H1 (cell line): ENCODE data around the gene DIDO1. TPM values are rescaled to one million over a fixed set of nuclear protein-coding genes. Genes with fewer than 3 reads are reported as not detected.

ENCODE experiments used
- CTCF ChIA-PET: fragments of 300-600 bp; sonication (Branson Sonifier 250); formaldehyde crosslinking; loops from one replicate; lab custom pipeline; 2021; ENCODE audit not compliant: partially characterized antibody; lab: Charles Lee
- POLR2A ChIA-PET: fragments of 300-600 bp; sonication (Branson Sonifier 250); formaldehyde crosslinking; loops from one replicate; lab custom pipeline; 2021; ENCODE audit warnings: inconsistent platforms; ENCODE audit not compliant: partially characterized antibody; lab: Charles Lee
- DNase-seq, 2 experiments: peaks; one replicate each; pipeline versions ENCODE4 v3.0.0 to v3.0.0-alpha.2; 2010 to 2022; ENCODE audit warnings: low spot score in 2 of 2, low read depth in 1 of 2, mixed read lengths in 1 of 2
- FAIRE-seq: peaks from 2 replicates; lab custom pipeline; 2011; peaks lifted over from hg19 to GRCh38; lab: Jason Lieb, UNC
- H2AFZ ChIP-seq: 2 replicates; pipeline ENCODE4 v1.8.1; 2012; ENCODE audit warnings: low read length, inconsistent platforms
- H2AK5ac ChIP-seq: 2 replicates; pipeline ENCODE4 v1.6.1; 2013; ENCODE audit warnings: low read depth, low read length
- H2BK120ac ChIP-seq: replicated peaks from 2 replicates; pipeline ENCODE3; 2013; ENCODE audit warnings: low read depth, low read length, inconsistent platforms
- H2BK12ac ChIP-seq: 2 replicates; pipeline ENCODE4 v1.6.1; 2013; ENCODE audit warnings: low read depth, low read length
- H2BK15ac ChIP-seq: 2 replicates; pipeline ENCODE4 v1.6.1; 2013; ENCODE audit warnings: low read length
- H2BK20ac ChIP-seq: 2 replicates; pipeline ENCODE4 v1.6.1; 2013; ENCODE audit warnings: low read length
- H2BK5ac ChIP-seq: 2 replicates; pipeline ENCODE4 v1.6.1; 2013; ENCODE audit warnings: low read depth, low read length
- H3K14ac ChIP-seq: 2 replicates; pipeline ENCODE4 v1.6.1; 2013; ENCODE audit warnings: inconsistent platforms; ENCODE audit not compliant: insufficient read length
- H3K18ac ChIP-seq: 2 replicates; pipeline ENCODE4 v1.6.1; 2013; ENCODE audit warnings: low read length; ENCODE audit errors: extremely low read depth
- H3K23ac ChIP-seq: 2 replicates; pipeline ENCODE4 v1.6.1; 2013; ENCODE audit warnings: inconsistent platforms; ENCODE audit not compliant: insufficient read length
- H3K23me2 ChIP-seq: 2 replicates; pipeline ENCODE4 v1.6.1; 2013; ENCODE audit warnings: low read depth, low read length
- H3K27ac ChIP-seq: 2 replicates; pipeline ENCODE4 v1.6.1; 2011; ENCODE audit warnings: low read depth, low read length, inconsistent platforms
- H3K27me3 ChIP-seq, 4 experiments: replicated peaks in 1 of 4; 1 replicate in 1 of 4; 2 replicates in 3 of 4; pipeline versions ENCODE4 v1.6.1 to v1.8.1; 2011 to 2013; ENCODE audit warnings: low read length in 3 of 4, mild to moderate bottlenecking in 3 of 4, inconsistent platforms in 2 of 4, mixed read lengths in 2 of 4, moderate library complexity in 1 of 4; ENCODE audit not compliant: control insufficient read depth in 3 of 4, insufficient read depth in 3 of 4; ENCODE audit errors: extremely low read depth in 1 of 4
- H3K36me3 ChIP-seq, 4 experiments: 2 replicates each; pipeline versions ENCODE4 v1.6.1 to v1.8.1; 2011 to 2013; ENCODE audit warnings: mild to moderate bottlenecking in 4 of 4, low read length in 3 of 4, moderate library complexity in 2 of 4, control low read depth in 1 of 4, inconsistent platforms in 1 of 4; ENCODE audit not compliant: insufficient read depth in 4 of 4, control insufficient read depth in 2 of 4
- H3K4ac ChIP-seq: replicated peaks from 2 replicates; pipeline ENCODE3; 2013; ENCODE audit warnings: low read length, low read depth, mixed read lengths, inconsistent platforms; ENCODE audit not compliant: insufficient read length
- H3K4me1 ChIP-seq, 4 experiments: replicated peaks in 1 of 4; 1 replicate in 1 of 4; 2 replicates in 3 of 4; pipeline versions ENCODE4 v1.6.1 to v1.8.1; 2011 to 2013; ENCODE audit warnings: low read length in 3 of 4, inconsistent platforms in 2 of 4, mixed read lengths in 1 of 4; ENCODE audit not compliant: insufficient read depth in 4 of 4, control insufficient read depth in 3 of 4
- H3K4me2 ChIP-seq, 2 experiments: 2 replicates each; pipeline versions ENCODE4 v1.6.1 to v1.8.1; 2011 to 2013; ENCODE audit warnings: low read depth in 2 of 2, low read length in 2 of 2, control low read depth in 1 of 2, inconsistent platforms in 1 of 2, mild to moderate bottlenecking in 1 of 2; ENCODE audit not compliant: insufficient read depth in 1 of 2
- H3K4me3 ChIP-seq, 4 experiments: fragments of 200-600, 300-600 bp in 1 of 4; sonication (generic), shearing (Covaris generic), sonication (Bioruptor Twin) in 1 of 4; 2 replicates each; pipeline versions ENCODE4 v1.5.1 to v1.8.1; 2011 to 2016; ENCODE audit warnings: low read length in 4 of 4, low read depth in 3 of 4, control low read depth in 2 of 4, inconsistent platforms in 2 of 4, mild to moderate bottlenecking in 2 of 4, mixed read lengths in 1 of 4, moderate library complexity in 1 of 4; ENCODE audit not compliant: insufficient read depth in 2 of 4; ENCODE audit errors: extremely low read depth in 1 of 4
- H3K56ac ChIP-seq: replicated peaks from 2 replicates; pipeline ENCODE3; 2013; ENCODE audit warnings: low read depth, mild to moderate bottlenecking, mixed read lengths, low read length, inconsistent platforms; ENCODE audit not compliant: insufficient read length
- H3K79me1 ChIP-seq: 2 replicates; pipeline ENCODE4 v1.6.1; 2013; ENCODE audit warnings: low read depth, low read length, control low read depth
- H3K79me2 ChIP-seq, 2 experiments: 2 replicates each; pipeline versions ENCODE4 v1.6.1 to v1.8.1; 2012 to 2013; ENCODE audit warnings: low read length in 2 of 2, mild to moderate bottlenecking in 2 of 2, inconsistent platforms in 1 of 2; ENCODE audit not compliant: insufficient read depth in 2 of 2, control insufficient read depth in 1 of 2
- H3K9ac ChIP-seq, 4 experiments: replicated peaks in 1 of 4; 1 replicate in 1 of 4; 2 replicates in 3 of 4; pipeline versions ENCODE4 v1.6.1 to v1.8.1; 2011 to 2013; ENCODE audit warnings: low read depth in 3 of 4, low read length in 3 of 4, control low read depth in 2 of 4, mild to moderate bottlenecking in 2 of 4, moderate library complexity in 2 of 4, inconsistent platforms in 1 of 4; ENCODE audit errors: extremely low read depth in 1 of 4
- H3K9me3 ChIP-seq, 2 experiments: 2 replicates each; pipeline versions ENCODE4 v1.6.1 to v1.8.1; 2012 to 2013; ENCODE audit warnings: mild to moderate bottlenecking in 2 of 2, moderate library complexity in 2 of 2, control low read depth in 1 of 2, inconsistent platforms in 1 of 2, low read depth in 1 of 2, low read length in 1 of 2, mixed read lengths in 1 of 2; ENCODE audit not compliant: insufficient read depth in 2 of 2
- H4K20me1 ChIP-seq, 2 experiments: replicated peaks in 1 of 2; 2 replicates each; pipeline versions ENCODE3 to v1.8.1; 2011 to 2013; ENCODE audit warnings: inconsistent platforms in 2 of 2, low read length in 2 of 2, mild to moderate bottlenecking in 1 of 2; ENCODE audit not compliant: insufficient read depth in 2 of 2, control insufficient read depth in 1 of 2
- H4K5ac ChIP-seq: 2 replicates; pipeline ENCODE4 v1.6.1; 2013; ENCODE audit warnings: low read length, low read depth, mixed read lengths, inconsistent platforms; ENCODE audit not compliant: insufficient read length
- H4K8ac ChIP-seq: 2 replicates; pipeline ENCODE4 v1.8.0; 2013; ENCODE audit warnings: mild to moderate bottlenecking, moderate library complexity, low read length, inconsistent platforms; ENCODE audit not compliant: insufficient read depth; ENCODE audit errors: extremely low read depth
- H4K91ac ChIP-seq: replicated peaks from 2 replicates; pipeline ENCODE3; 2013; ENCODE audit warnings: low read length, mixed read lengths, inconsistent platforms; ENCODE audit not compliant: insufficient read length
- ATF2 ChIP-seq: IDR thresholded peaks from 2 replicates; pipeline ENCODE4 v1.6.1; 2012; ENCODE audit warnings: low read length, inconsistent platforms
- CREB1 ChIP-seq: IDR thresholded peaks from 2 replicates; pipeline ENCODE4 v1.6.1; 2012; ENCODE audit warnings: inconsistent platforms
- CTCF ChIP-seq, 3 experiments: IDR thresholded peaks; 1 replicate in 2 of 3; 2 replicates in 1 of 3; pipeline versions ENCODE4 v1.5.1 to v1.6.1; 2011; ENCODE audit warnings: low read length in 3 of 3, mild to moderate bottlenecking in 3 of 3, inconsistent platforms in 2 of 3, low read depth in 1 of 3, moderate library complexity in 1 of 3; ENCODE audit not compliant: insufficient read depth in 1 of 3; ENCODE audit errors: control extremely low read depth in 1 of 3
- MAX ChIP-seq: IDR thresholded peaks from 2 replicates; pipeline ENCODE4 v1.6.1; 2012; ENCODE audit warnings: inconsistent platforms
- RBBP5 ChIP-seq: IDR thresholded peaks from 2 replicates; pipeline ENCODE4 v1.7.1; 2012; ENCODE audit warnings: low read depth, mild to moderate bottlenecking, inconsistent platforms, low read length, moderate library complexity, borderline replicate concordance
- RXRA ChIP-seq: IDR thresholded peaks from 2 replicates; pipeline ENCODE4 v1.6.1; 2011; ENCODE audit warnings: low read depth, mild to moderate bottlenecking, low read length, moderate library complexity; ENCODE audit not compliant: insufficient read depth
- WGBS, 2 experiments: shearing (Covaris generic) in 1 of 2; methylation state at CpG; one replicate each; pipeline versions ENCODE4 v1.1.6 to v1.1.7; 2013 to 2015; ENCODE audit warnings: low lambda C conversion rate in 2 of 2, mixed read lengths in 2 of 2, inconsistent platforms in 1 of 2, low coverage in 1 of 2, missing lambda C conversion rate in 1 of 2; ENCODE audit not compliant: insufficient replicate concordance in 2 of 2, insufficient coverage in 1 of 2, insufficient read length in 1 of 2; ENCODE audit errors: extremely low coverage in 1 of 2, missing lambda C conversion rate in 1 of 2; 5-methylcytosine and 5-hydroxymethylcytosine counted together
- polyA plus RNA-seq, 7 experiments: library from polyadenylated mRNA; depleted of rRNA in 3 of 7; stranded (reverse) in 5 of 7; unstranded in 2 of 7; fragments of >200 nt in 5 of 7; fragments of 200-250 nt in 2 of 7; gene quantifications; 1 replicate in 5 of 7; 2 replicates in 1 of 7; 4 replicates in 1 of 7; pipeline versions ENCODE4 v1.2.1 to v1.2.3, GENCODE V29; 2011 to 2013; ENCODE audit warnings: missing spikeins in 2 of 7, mixed read lengths in 2 of 7
- total RNA-seq: library from RNA; stranded (reverse); fragmentation: NEBNext Ultra II Directional; extraction: Animal tissue kit (Norgen Biotek cat#: 25700); gene quantifications from 2 replicates; pipeline ENCODE4 v1.2.1, GENCODE V29; 2021

DIDO1 gene
- total and polyA plus RNA-seq, 2 of the 8 experiments (the other 6 are each of a cell fraction or from before 2014, with no cell fraction given) = 53.6 to 82.8 TPM

- H3K23ac ChIP-seq = no peak overlapping the region
- H2BK15ac ChIP-seq = no peak overlapping the region
- no peak overlapping the region for H2BK12ac ChIP-seq
- H2AK5ac ChIP-seq = no peak overlapping the region
- FAIRE-seq (no peak), DNase-seq (no peak)
- peaks cover 0 to 12% of the 10 kb centered on the region in 2 experiments for H4K20me1 ChIP-seq
- peaks cover 24 to 51% (median 34%) of the 10 kb centered on the region in 4 experiments for H3K36me3 ChIP-seq
- H3K27ac ChIP-seq = peak overlapping the region; percentile 55; the same call in 1 of the 2 replicates
- H4K8ac ChIP-seq = no peak overlapping the region
- H3K9ac ChIP-seq = no peak overlapping the region
- H2BK5ac ChIP-seq = peak overlapping the region; percentile 19; the same call in 1 of the 2 replicates
- H2AFZ ChIP-seq = no peak overlapping the region
- H2BK20ac ChIP-seq = no peak overlapping the region
- no peak overlapping the region for H3K4ac ChIP-seq
- H3K4me3 ChIP-seq = no peak overlapping the region
- no peaks in the 10 kb centered on the region for H3K9me3 ChIP-seq
- no peak overlapping the region for H4K5ac ChIP-seq
- no peaks in the 10 kb centered on the region for H3K27me3 ChIP-seq
- H3K23me2 ChIP-seq = no peaks in the 10 kb centered on the region
- no peaks in the 10 kb centered on the region; a peak in 1 of 4 replicates for H3K79me2 ChIP-seq
- no peak overlapping the region for H2BK120ac ChIP-seq
- WGBS, 2 experiments = 78% methylated on average over 20 of the region's 20 CpGs; no CpG with 5 or more reads in 1 of the 2 experiments
- no peak overlapping the region for H3K14ac ChIP-seq
- peaks cover 9 to 18% (median 15%) of the 10 kb centered on the region in 4 experiments for H3K4me1 ChIP-seq
- H3K4me2 ChIP-seq = no peak overlapping the region
- CTCF ChIA-PET = interaction anchor here (0.6 to 5.8 kb wide), 34 partner anchors 8 to 400 kb away, joined by 3 to 56 read pairs (median 4); partner anchors contain the start of gene TCFL5
- H4K91ac ChIP-seq = no peak overlapping the region
- peaks cover 6% of the 10 kb centered on the region; the same call in 1 of the 2 replicates for H3K79me1 ChIP-seq
- POLR2A ChIA-PET = interaction anchor here (1.1 to 9.9 kb wide), 14 partner anchors 11 to 68 kb away, joined by 3 to 88 read pairs (median 10); partner anchors contain the start of genes DIDO1, GID8 and TCFL5
- no peak overlapping the region for H3K18ac ChIP-seq
- H3K56ac ChIP-seq = no peak overlapping the region
- no peak for TF ChIP-seq CREB1
- TF ChIP-seq RBBP5 = no peak
- no peak for TF ChIP-seq MAX
- peak in 2 of 3 experiments; percentile 22 to 48; a peak in 2 of 4 replicates for TF ChIP-seq CTCF (IDR thresholded peaks at IDR 0.05; ENCODE audit: control extremely low read depth in 1 of 3, insufficient read depth in 1 of 3, low read depth in 1 of 3, low read length in 3 of 3)
- TF ChIP-seq ATF2 = peak; percentile 42; the same call in 1 of the 2 replicates
- TF ChIP-seq RXRA = no peak
These were observed 25.4 kb downstream of the DIDO1 start for GRCh38 chr20:62900692-62901584.
